Osteoblast (primary cell): ENCODE results near the gene NGDN. TPM values are rescaled to one million over a fixed set of nuclear protein-coding genes. Genes with fewer than 3 reads are reported as not detected.

ENCODE experiments used
- DNase-seq: peaks from one replicate; pipeline ENCODE4 v3.0.0; 2011; ENCODE audit warnings: low spot score, mixed read lengths; ENCODE audit not compliant: insufficient read length; ENCODE audit errors: missing footprints
- H2AFZ ChIP-seq: 2 replicates; pipeline ENCODE4 v1.6.0; 2011; ENCODE audit warnings: mild to moderate bottlenecking, low read length
- H3K27ac ChIP-seq: 2 replicates; pipeline ENCODE4 v1.5.1; 2011; ENCODE audit warnings: mild to moderate bottlenecking, low read depth, low read length, moderate library complexity
- H3K27me3 ChIP-seq: 2 replicates; pipeline ENCODE4 v1.6.0; 2012; ENCODE audit warnings: mild to moderate bottlenecking, control low read depth, inconsistent platforms, low read length, moderate library complexity; ENCODE audit not compliant: insufficient read depth
- H3K36me3 ChIP-seq: 2 replicates; pipeline ENCODE4 v1.5.1; 2011; ENCODE audit warnings: mild to moderate bottlenecking, low read length, control low read depth, moderate library complexity; ENCODE audit not compliant: insufficient read depth
- H3K4me1 ChIP-seq: 2 replicates; pipeline ENCODE4 v1.5.1; 2011; ENCODE audit warnings: mild to moderate bottlenecking, low read length, control low read depth, moderate library complexity; ENCODE audit not compliant: insufficient read depth
- H3K4me2 ChIP-seq: 2 replicates; pipeline ENCODE4 v1.6.0; 2011; ENCODE audit warnings: mild to moderate bottlenecking, low read length; ENCODE audit not compliant: insufficient read depth
- H3K4me3 ChIP-seq: fragments of 200-600 bp; sonication (generic); 3 replicates; pipeline ENCODE4 v1.5.1; 2012; ENCODE audit warnings: mild to moderate bottlenecking, low read length, inconsistent platforms; ENCODE audit not compliant: insufficient read depth
- H3K79me2 ChIP-seq: 2 replicates; pipeline ENCODE4 v1.6.0; 2012; ENCODE audit warnings: mild to moderate bottlenecking, low read length, control low read depth, inconsistent platforms; ENCODE audit not compliant: insufficient read depth
- H3K9me3 ChIP-seq: 2 replicates; pipeline ENCODE4 v1.5.1; 2011; ENCODE audit warnings: low read depth, low read length, control low read depth
- H4K20me1 ChIP-seq: 2 replicates; pipeline ENCODE4 v1.6.0; 2012; ENCODE audit warnings: mild to moderate bottlenecking, low read length, control low read depth; ENCODE audit not compliant: insufficient read depth
- total RNA-seq: library from RNA; depleted of rRNA; stranded (reverse); fragments of >200 nt; gene quantifications from 2 replicates; pipeline ENCODE4 v1.2.3, GENCODE V29; 2012
- TF ChIP-seq, protein P1 (sequence below): IDR thresholded peaks from 2 replicates; pipeline ENCODE4 v1.5.1; 2011; ENCODE audit warnings: mild to moderate bottlenecking, low read depth, low read length, moderate library complexity; ENCODE audit errors: extremely low read depth

Gene NGDN
- total RNA-seq, 1 donor: 49.6 TPM

DNA sequence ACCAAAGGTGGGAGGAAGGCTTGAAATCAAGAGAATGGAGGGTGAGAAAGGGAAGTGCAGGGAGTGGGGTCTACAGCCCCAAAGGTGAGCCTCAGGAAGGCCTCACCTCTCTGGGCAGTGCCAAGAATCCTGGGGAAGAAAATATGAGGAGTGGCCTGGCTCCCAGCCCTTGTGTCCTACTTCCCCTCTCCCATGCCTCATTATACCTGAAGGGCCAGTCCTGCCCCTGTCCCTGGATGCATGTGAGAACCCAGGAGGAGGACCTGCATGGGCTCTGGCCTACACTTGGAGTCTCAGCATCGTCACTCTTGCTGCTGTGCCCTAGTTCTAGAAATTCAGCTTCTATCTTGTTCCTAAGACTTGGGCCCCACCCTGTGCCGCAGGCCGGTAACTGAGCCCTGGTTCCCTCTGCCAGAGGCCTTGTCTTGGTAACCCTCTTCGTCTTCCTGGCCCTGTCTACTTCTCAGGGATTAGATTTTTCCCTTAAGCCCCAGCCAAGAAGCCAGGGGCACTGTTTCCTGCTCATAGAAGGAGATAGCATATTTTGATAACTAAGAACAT is 23.1 kb upstream of the NGDN start:
- Histone ChIP-seq H2AFZ (no peak overlapping the region), H3K4me2 (no peak overlapping the region), H3K79me2 (no peaks in the 10 kb centered on the region), H3K27me3 (peaks cover 10% of the 10 kb centered on the region), H3K4me1 (no peaks in the 10 kb centered on the region), H3K36me3 (no peaks in the 10 kb centered on the region), H4K20me1 (no peaks in the 10 kb centered on the region), H3K4me3 (no peak overlapping the region), H3K27ac (no peak overlapping the region), H3K9me3 (no peaks in the 10 kb centered on the region)
- DNase-seq: no peak
- TF ChIP-seq, protein P1, sequence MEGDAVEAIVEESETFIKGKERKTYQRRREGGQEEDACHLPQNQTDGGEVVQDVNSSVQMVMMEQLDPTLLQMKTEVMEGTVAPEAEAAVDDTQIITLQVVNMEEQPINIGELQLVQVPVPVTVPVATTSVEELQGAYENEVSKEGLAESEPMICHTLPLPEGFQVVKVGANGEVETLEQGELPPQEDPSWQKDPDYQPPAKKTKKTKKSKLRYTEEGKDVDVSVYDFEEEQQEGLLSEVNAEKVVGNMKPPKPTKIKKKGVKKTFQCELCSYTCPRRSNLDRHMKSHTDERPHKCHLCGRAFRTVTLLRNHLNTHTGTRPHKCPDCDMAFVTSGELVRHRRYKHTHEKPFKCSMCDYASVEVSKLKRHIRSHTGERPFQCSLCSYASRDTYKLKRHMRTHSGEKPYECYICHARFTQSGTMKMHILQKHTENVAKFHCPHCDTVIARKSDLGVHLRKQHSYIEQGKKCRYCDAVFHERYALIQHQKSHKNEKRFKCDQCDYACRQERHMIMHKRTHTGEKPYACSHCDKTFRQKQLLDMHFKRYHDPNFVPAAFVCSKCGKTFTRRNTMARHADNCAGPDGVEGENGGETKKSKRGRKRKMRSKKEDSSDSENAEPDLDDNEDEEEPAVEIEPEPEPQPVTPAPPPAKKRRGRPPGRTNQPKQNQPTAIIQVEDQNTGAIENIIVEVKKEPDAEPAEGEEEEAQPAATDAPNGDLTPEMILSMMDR: no peak

GRCh38 chr14:23447361-23448350 is 21.8 kb upstream of the NGDN start:
- TF ChIP-seq, protein P1: no peak
- H4K20me1 ChIP-seq: no peaks in the 10 kb centered on the region
- H3K27me3 ChIP-seq: peaks cover 12% of the 10 kb centered on the region
- no peak overlapping the region for H3K4me3 ChIP-seq
- H3K79me2 ChIP-seq: no peaks in the 10 kb centered on the region
- no peak for DNase-seq
- no peak overlapping the region for H3K4me2 ChIP-seq
- no peaks in the 10 kb centered on the region for H3K9me3 ChIP-seq
- no peaks in the 10 kb centered on the region for H3K4me1 ChIP-seq
- H3K27ac ChIP-seq: no peak overlapping the region
- no peaks in the 10 kb centered on the region for H3K36me3 ChIP-seq
- H2AFZ ChIP-seq: no peak overlapping the region

GRCh38 chr14:23449314-23449713 is 20.2 kb upstream of the NGDN start:
- no peaks in the 10 kb centered on the region for H3K4me1 ChIP-seq
- H3K27me3 ChIP-seq: peaks cover 17% of the 10 kb centered on the region
- H3K9me3 ChIP-seq: no peaks in the 10 kb centered on the region
- H3K79me2 ChIP-seq: no peaks in the 10 kb centered on the region
- H3K36me3 ChIP-seq: no peaks in the 10 kb centered on the region
- no peak overlapping the region for H3K4me3 ChIP-seq
- TF ChIP-seq, protein P1: no peak
- DNase-seq: no peak
- no peak overlapping the region for H3K4me2 ChIP-seq
- H2AFZ ChIP-seq: no peak overlapping the region
- no peak overlapping the region for H3K27ac ChIP-seq
- H4K20me1 ChIP-seq: no peaks in the 10 kb centered on the region

DNA sequence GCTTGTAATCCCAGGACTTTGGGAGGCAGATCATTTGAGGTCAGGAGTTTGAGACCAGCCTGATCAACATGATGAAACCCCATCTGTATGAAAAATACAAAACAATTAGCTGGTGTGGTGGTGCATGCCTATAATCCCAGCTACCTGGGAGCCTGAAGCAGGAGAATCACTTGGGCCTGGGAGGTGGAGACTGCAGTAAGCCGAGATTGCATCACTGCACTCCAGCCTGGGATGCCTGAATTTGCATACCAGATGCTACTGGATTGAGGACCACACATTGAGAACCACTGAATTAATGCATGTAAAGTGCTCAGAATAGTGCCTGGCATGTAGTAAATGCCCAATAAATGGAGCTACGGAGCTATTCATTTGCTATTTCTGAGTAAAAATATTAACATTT is 19.1 kb upstream of the NGDN start:
- Histone ChIP-seq H3K79me2 (no peaks in the 10 kb centered on the region), H3K27ac (no peak overlapping the region), H3K4me2 (no peak overlapping the region), H3K36me3 (no peaks in the 10 kb centered on the region), H3K4me1 (no peaks in the 10 kb centered on the region), H3K27me3 (peaks cover 15% of the 10 kb centered on the region), H3K9me3 (no peaks in the 10 kb centered on the region), H4K20me1 (no peaks in the 10 kb centered on the region), H2AFZ (no peak overlapping the region), H3K4me3 (no peak overlapping the region)
- no peak for DNase-seq
- TF ChIP-seq, protein P1: no peak
